HCT116 (cell line): ENCODE measurements around the gene AUTS2. TPM values are rescaled to one million over a fixed set of nuclear protein-coding genes. Genes with fewer than 3 reads are reported as not detected.

Source experiments
- ATAC-seq: fragments of 200-7000 bp; cut with Tn5 transposase; 2 replicates; pipeline ENCODE4 v1.9.1; 2020; ENCODE audit warnings: mild to moderate bottlenecking, moderate library complexity
- BruUV-seq: library from RNA; stranded (reverse); fragments of 400-500 nt; replicated peaks from 2 replicates; lab custom pipeline; 2021; lab: Mats Ljungman, UMichigan
- CTCF ChIA-PET: fragments of 300-600 bp; sonication (Branson Sonifier 250); formaldehyde crosslinking; loops from one replicate; lab custom pipeline; 2021; ENCODE audit warnings: antibody characterized with exemption; lab: Charles Lee
- POLR2A ChIA-PET: fragments of 300-600, 350-600 bp; sonication (Branson Sonifier 250); formaldehyde crosslinking; loops from one replicate; lab custom pipeline; 2021; ENCODE audit warnings: antibody characterized with exemption; lab: Charles Lee
- RAD21 ChIA-PET, 2 experiments: fragments of 300-600 bp; sonication (Branson Sonifier 250); formaldehyde crosslinking; loops; one replicate each; lab custom pipeline; 2023; ENCODE audit warnings: low total read pairs in 2 of 2; ENCODE audit not compliant: uncharacterized antibody in 2 of 2, unreplicated experiment in 2 of 2, low non-redundant PET in 1 of 2; lab: Charles Lee
- DNase-seq: peaks from one replicate; pipeline ENCODE4 v3.0.0-alpha.2; 2010; ENCODE audit warnings: low read depth, low spot score
- H2AFZ ChIP-seq: fragments of 200-600 bp; shearing (Covaris generic), sonication (generic); 2 replicates; pipeline ENCODE4 v1.6.1; 2017; ENCODE audit warnings: low read depth, mixed run types, mixed read lengths, antibody characterized with exemption, low read length; ENCODE audit not compliant: poor library complexity, severe bottlenecking
- H3K27ac ChIP-seq: 2 replicates; pipeline ENCODE4 v1.5.1; 2012; ENCODE audit warnings: low read depth, low read length
- H3K27me3 ChIP-seq: fragments of 200-600 bp; sonication (generic); 2 replicates; pipeline ENCODE4 v1.6.1; 2016; ENCODE audit warnings: mixed run types, low read length, mixed read lengths; ENCODE audit not compliant: insufficient read depth
- H3K36me3 ChIP-seq, 2 experiments: fragments of 200-500 bp in 1 of 2; fragments of 200-600 bp in 1 of 2; sonication (Bioruptor generic) in 1 of 2; sonication (generic) in 1 of 2; 2 replicates each; pipeline versions ENCODE4 v1.5.1 to v1.6.1; 2014 to 2016; ENCODE audit warnings: low read length in 2 of 2, inconsistent platforms in 1 of 2, mixed read lengths in 1 of 2, mixed run types in 1 of 2; ENCODE audit not compliant: insufficient read depth in 2 of 2, control insufficient read depth in 1 of 2
- H3K4me1 ChIP-seq, 2 experiments: fragments of 200-600 bp in 1 of 2; sonication (generic) in 1 of 2; 2 replicates each; pipeline versions ENCODE4 v1.5.1 to v1.6.1; 2012 to 2017; ENCODE audit warnings: low read length in 2 of 2, inconsistent platforms in 1 of 2, mild to moderate bottlenecking in 1 of 2, mixed read lengths in 1 of 2, mixed run types in 1 of 2, moderate library complexity in 1 of 2; ENCODE audit not compliant: insufficient read depth in 2 of 2, control insufficient read depth in 1 of 2
- H3K4me2 ChIP-seq: fragments of 200-600 bp; sonication (generic); 2 replicates; pipeline ENCODE4 v1.6.1; 2017; ENCODE audit warnings: mixed run types, low read length, mixed read lengths
- H3K4me3 ChIP-seq, 2 experiments: fragments of 200-600 bp in 1 of 2; sonication (generic) in 1 of 2; replicated peaks in 1 of 2; 2 replicates each; pipeline ENCODE4 v1.5.1; 2011 to 2016; ENCODE audit warnings: low read length in 2 of 2, control low read depth in 1 of 2, low read depth in 1 of 2, mild to moderate bottlenecking in 1 of 2, mixed read lengths in 1 of 2, mixed run types in 1 of 2
- H3K79me2 ChIP-seq: fragments of 200-600 bp; sonication (generic); 2 replicates; pipeline ENCODE4 v1.6.1; 2017; ENCODE audit warnings: mild to moderate bottlenecking, mixed run types, low read length, moderate library complexity, mixed read lengths; ENCODE audit not compliant: insufficient read depth
- H3K9ac ChIP-seq: fragments of 200-600 bp; sonication (generic); 2 replicates; pipeline ENCODE4 v1.6.1; 2016; ENCODE audit warnings: low read length, mixed read lengths
- H3K9me2 ChIP-seq: fragments of 200-600 bp; sonication (generic), shearing (Covaris generic); 2 replicates; pipeline ENCODE4 v1.6.1; 2017; ENCODE audit warnings: mixed run types, mild to moderate bottlenecking, moderate library complexity; ENCODE audit not compliant: insufficient read depth
- H3K9me3 ChIP-seq, 2 experiments: fragments of 200-500 bp in 1 of 2; fragments of 200-600 bp in 1 of 2; sonication (Bioruptor generic) in 1 of 2; sonication (generic) in 1 of 2; 2 replicates each; pipeline ENCODE4 v1.6.1; 2014 to 2017; ENCODE audit warnings: low read length in 2 of 2, mixed read lengths in 2 of 2, inconsistent platforms in 1 of 2, low read depth in 1 of 2, mild to moderate bottlenecking in 1 of 2, mixed run types in 1 of 2, moderate library complexity in 1 of 2; ENCODE audit not compliant: control insufficient read depth in 1 of 2, insufficient read depth in 1 of 2
- H4K20me1 ChIP-seq: fragments of 200-600 bp; sonication (generic), shearing (Covaris generic); 2 replicates; pipeline ENCODE4 v1.6.1; 2017; ENCODE audit warnings: mixed run types, mild to moderate bottlenecking, moderate library complexity; ENCODE audit not compliant: insufficient read depth
- CBX3 ChIP-seq: IDR thresholded peaks from 2 replicates; pipeline ENCODE4 v1.6.1; 2012; ENCODE audit warnings: low read depth
- CEBPB ChIP-seq: IDR thresholded peaks from 2 replicates; pipeline ENCODE4 v1.6.1; 2012; ENCODE audit warnings: low read depth
- EGR1 ChIP-seq: IDR thresholded peaks from 2 replicates; pipeline ENCODE4 v1.6.1; 2012; ENCODE audit warnings: low read depth
- ELF1 ChIP-seq: IDR thresholded peaks from 2 replicates; pipeline ENCODE4 v1.6.1; 2012; ENCODE audit warnings: low read depth, borderline replicate concordance
- EZH2 ChIP-seq: fragments of 200-600 bp; sonication (generic); IDR thresholded peaks from 2 replicates; pipeline ENCODE4 v1.6.1; 2017; ENCODE audit warnings: antibody characterized with exemption, mixed run types
- EZH2phosphoT487 ChIP-seq: fragments of 200-600 bp; IDR thresholded peaks from 2 replicates; pipeline ENCODE4 v1.6.1; 2018; ENCODE audit warnings: antibody characterized with exemption, borderline replicate concordance
- FOSL1 ChIP-seq: IDR thresholded peaks from 2 replicates; pipeline ENCODE4 v1.6.1; 2012; ENCODE audit warnings: low read depth
- JUND ChIP-seq: IDR thresholded peaks from 2 replicates; pipeline ENCODE4 v1.6.1; 2012
- POLR2A ChIP-seq: IDR thresholded peaks from 2 replicates; pipeline ENCODE4 v1.7.0; 2011; ENCODE audit warnings: borderline replicate concordance; ENCODE audit not compliant: insufficient read depth, insufficient read length; ENCODE audit errors: extremely low read depth
- POLR2AphosphoS5 ChIP-seq: IDR thresholded peaks from 2 replicates; pipeline ENCODE4 v1.6.1; 2011; ENCODE audit warnings: mild to moderate bottlenecking, low read depth, low read length, moderate library complexity
- RAD21 ChIP-seq: IDR thresholded peaks from 2 replicates; pipeline ENCODE4 v1.6.1; 2012; ENCODE audit warnings: low read depth, mild to moderate bottlenecking
- SP1 ChIP-seq: IDR thresholded peaks from 2 replicates; pipeline ENCODE4 v1.6.1; 2012; ENCODE audit warnings: low read depth
- TCF7L2 ChIP-seq: IDR thresholded peaks from 2 replicates; pipeline ENCODE4 v1.7.0; 2011; ENCODE audit warnings: borderline replicate concordance, inconsistent platforms; ENCODE audit not compliant: insufficient read depth, insufficient read length; ENCODE audit errors: extremely low read depth
- ZFX ChIP-seq: fragments of 450-650 bp; IDR thresholded peaks from 2 replicates; pipeline ENCODE4 v1.6.1; 2017
- ZNF274 ChIP-seq: fragments of 200-500 bp; sonication (Bioruptor generic); IDR thresholded peaks from 2 replicates; pipeline ENCODE4 v1.6.1; 2014; ENCODE audit warnings: mild to moderate bottlenecking, low read depth, low read length, inconsistent platforms
- intact Hi-C: fragments of 100-400 bp; cut with micrococcal nuclease; formaldehyde crosslinking; loops from 2 replicates; pipeline ENCODE4 v1.10.0; 2022
- total RNA-seq: library from RNA; stranded (reverse); gene quantifications from one replicate; pipeline ENCODE4 v1.2.1, GENCODE V29; 2021; ENCODE audit not compliant: unreplicated experiment
- TF ChIP-seq, protein P1 (sequence below): IDR thresholded peaks from 2 replicates; pipeline ENCODE4 v1.6.1; 2011; ENCODE audit warnings: mild to moderate bottlenecking, low read length, moderate library complexity; ENCODE audit not compliant: insufficient replicate concordance; ENCODE audit errors: extremely low read depth
- TF ChIP-seq, protein P2 (sequence below): IDR thresholded peaks from 2 replicates; pipeline ENCODE4 v1.6.1; 2012
- TF ChIP-seq, protein P3 (sequence below): IDR thresholded peaks from 2 replicates; pipeline ENCODE4 v1.6.1; 2012; ENCODE audit warnings: low read depth

Gene AUTS2
- total RNA-seq, 1 experiment from 2014 or later = 0.93 TPM

DNA sequence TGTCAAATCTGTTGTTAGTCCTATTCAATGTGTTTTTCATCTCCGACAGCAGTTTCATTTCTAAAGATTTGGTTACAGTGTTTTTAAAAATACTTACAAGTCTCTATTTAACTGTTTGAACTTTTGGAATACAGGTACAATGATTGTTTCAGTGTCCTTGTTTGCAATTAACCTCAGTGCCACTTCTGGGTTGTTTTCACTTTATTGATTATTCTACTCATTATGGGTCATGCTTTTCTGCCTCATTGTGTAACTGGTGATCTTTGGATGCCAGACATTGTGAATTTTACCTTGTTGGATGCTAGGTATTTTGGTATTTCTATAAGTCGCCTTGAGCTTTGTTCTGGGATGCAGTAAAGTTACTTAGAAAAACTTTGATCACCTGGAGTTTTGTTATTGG, 331.3 kb downstream of the AUTS2 start:
- Histone ChIP-seq H2AFZ (no peak overlapping the region), H3K4me2 (no peak overlapping the region), H3K9ac (no peak overlapping the region), H3K27ac (no peak overlapping the region), H3K27me3 (no peaks in the 10 kb centered on the region), H3K9me2 (no peaks in the 10 kb centered on the region), H3K36me3 (no peaks in the 10 kb centered on the region), H4K20me1 (no peaks in the 10 kb centered on the region), H3K9me3 (peaks cover 3 to 22% of the 10 kb centered on the region in 2 experiments; a peak in 2 of 4 replicates), H3K4me1 (no peaks in the 10 kb centered on the region), H3K4me3 (no peak overlapping the region), H3K79me2 (no peaks in the 10 kb centered on the region)
- TF ChIP-seq POLR2A = no peak
- no peak for TF ChIP-seq EZH2
- no peak for TF ChIP-seq CBX3
- TF ChIP-seq, protein P1, sequence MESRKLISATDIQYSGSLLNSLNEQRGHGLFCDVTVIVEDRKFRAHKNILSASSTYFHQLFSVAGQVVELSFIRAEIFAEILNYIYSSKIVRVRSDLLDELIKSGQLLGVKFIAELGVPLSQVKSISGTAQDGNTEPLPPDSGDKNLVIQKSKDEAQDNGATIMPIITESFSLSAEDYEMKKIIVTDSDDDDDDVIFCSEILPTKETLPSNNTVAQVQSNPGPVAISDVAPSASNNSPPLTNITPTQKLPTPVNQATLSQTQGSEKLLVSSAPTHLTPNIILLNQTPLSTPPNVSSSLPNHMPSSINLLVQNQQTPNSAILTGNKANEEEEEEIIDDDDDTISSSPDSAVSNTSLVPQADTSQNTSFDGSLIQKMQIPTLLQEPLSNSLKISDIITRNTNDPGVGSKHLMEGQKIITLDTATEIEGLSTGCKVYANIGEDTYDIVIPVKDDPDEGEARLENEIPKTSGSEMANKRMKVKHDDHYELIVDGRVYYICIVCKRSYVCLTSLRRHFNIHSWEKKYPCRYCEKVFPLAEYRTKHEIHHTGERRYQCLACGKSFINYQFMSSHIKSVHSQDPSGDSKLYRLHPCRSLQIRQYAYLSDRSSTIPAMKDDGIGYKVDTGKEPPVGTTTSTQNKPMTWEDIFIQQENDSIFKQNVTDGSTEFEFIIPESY = no peak
- TF ChIP-seq EZH2phosphoT487 = no peak
- no peak for TF ChIP-seq ZNF274
- no peak for TF ChIP-seq ZFX
- TF ChIP-seq JUND = no peak
- no peak for TF ChIP-seq POLR2AphosphoS5
- TF ChIP-seq RAD21 = no peak
- TF ChIP-seq SP1 = no peak
- no peak for TF ChIP-seq ELF1
- TF ChIP-seq EGR1 = no peak
- no peak for TF ChIP-seq TCF7L2
- TF ChIP-seq FOSL1 = no peak
- no peak for TF ChIP-seq CEBPB
- TF ChIP-seq, protein P2, sequence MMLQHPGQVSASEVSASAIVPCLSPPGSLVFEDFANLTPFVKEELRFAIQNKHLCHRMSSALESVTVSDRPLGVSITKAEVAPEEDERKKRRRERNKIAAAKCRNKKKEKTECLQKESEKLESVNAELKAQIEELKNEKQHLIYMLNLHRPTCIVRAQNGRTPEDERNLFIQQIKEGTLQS = no peak
- TF ChIP-seq, protein P3, sequence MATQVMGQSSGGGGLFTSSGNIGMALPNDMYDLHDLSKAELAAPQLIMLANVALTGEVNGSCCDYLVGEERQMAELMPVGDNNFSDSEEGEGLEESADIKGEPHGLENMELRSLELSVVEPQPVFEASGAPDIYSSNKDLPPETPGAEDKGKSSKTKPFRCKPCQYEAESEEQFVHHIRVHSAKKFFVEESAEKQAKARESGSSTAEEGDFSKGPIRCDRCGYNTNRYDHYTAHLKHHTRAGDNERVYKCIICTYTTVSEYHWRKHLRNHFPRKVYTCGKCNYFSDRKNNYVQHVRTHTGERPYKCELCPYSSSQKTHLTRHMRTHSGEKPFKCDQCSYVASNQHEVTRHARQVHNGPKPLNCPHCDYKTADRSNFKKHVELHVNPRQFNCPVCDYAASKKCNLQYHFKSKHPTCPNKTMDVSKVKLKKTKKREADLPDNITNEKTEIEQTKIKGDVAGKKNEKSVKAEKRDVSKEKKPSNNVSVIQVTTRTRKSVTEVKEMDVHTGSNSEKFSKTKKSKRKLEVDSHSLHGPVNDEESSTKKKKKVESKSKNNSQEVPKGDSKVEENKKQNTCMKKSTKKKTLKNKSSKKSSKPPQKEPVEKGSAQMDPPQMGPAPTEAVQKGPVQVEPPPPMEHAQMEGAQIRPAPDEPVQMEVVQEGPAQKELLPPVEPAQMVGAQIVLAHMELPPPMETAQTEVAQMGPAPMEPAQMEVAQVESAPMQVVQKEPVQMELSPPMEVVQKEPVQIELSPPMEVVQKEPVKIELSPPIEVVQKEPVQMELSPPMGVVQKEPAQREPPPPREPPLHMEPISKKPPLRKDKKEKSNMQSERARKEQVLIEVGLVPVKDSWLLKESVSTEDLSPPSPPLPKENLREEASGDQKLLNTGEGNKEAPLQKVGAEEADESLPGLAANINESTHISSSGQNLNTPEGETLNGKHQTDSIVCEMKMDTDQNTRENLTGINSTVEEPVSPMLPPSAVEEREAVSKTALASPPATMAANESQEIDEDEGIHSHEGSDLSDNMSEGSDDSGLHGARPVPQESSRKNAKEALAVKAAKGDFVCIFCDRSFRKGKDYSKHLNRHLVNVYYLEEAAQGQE = no peak
- ChIA-PET POLR2A (no interaction called here), RAD21 (no interaction called here), CTCF (no interaction called here)
- BruUV-seq = no TSS peak
- ATAC-seq (no peak), DNase-seq (no peak)
- intact Hi-C loops = no loop called here
